GM19452 (cell line): ENCODE measurements around the gene UBR2.
"Not testable (repeated sequence)": the region's sequence is repeated elsewhere in the genome, so short reads cannot be mapped to it uniquely, and the experiment has no call there.

ENCODE experiments used
- ATAC-seq: cut with Tn5 transposase; IDR thresholded peaks from one replicate; pipeline ENCODE4 v1.9.1; 2021; ENCODE audit not compliant: unreplicated experiment

UBR2 gene

DNA sequence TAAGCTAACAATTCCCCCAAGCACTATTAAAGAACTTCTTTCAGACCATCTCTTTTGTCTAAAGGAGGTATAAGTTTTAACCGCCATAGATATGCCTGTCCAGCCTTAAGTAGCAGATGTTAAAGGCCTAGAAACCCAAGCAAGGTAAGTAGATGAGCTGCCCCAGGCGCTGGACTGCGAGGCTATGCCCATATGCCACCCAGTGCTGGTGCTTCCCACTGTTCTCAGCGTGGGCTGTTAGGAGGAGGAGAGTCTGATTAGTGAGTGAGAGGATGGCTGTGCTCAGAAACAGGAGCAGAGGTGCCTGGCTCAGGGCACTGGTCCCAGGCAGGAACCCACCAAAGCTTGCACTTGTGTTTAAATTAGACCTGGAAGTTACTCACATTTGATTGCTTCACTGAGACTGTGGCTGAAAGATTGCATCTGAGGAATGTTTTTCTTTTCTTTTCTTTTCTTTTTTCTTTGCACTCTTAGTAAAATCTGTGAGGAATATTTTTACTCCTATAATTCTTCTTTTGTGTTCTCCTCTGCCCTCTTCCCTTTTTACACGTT is 126.4 kb downstream of the UBR2 start:
- no peak for ATAC-seq

DNA sequence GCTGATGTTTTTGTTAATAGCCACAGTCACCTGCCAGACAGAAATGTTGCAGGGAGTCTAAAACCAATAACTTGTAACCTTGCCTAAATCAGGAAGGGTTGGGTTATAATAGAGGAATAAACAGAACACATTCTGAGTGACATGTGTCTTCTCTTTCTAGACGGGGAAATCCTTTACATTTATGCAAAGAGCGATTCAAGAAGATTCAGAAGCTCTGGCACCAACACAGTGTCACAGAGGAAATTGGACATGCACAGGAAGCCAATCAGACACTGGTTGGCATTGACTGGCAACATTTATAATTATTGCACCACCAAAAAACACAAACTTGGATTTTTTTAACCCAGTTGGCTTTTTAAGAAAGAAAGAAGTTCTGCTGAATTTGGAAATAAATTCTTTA is 127.0 kb downstream of the UBR2 start:
- no peak for ATAC-seq

DNA sequence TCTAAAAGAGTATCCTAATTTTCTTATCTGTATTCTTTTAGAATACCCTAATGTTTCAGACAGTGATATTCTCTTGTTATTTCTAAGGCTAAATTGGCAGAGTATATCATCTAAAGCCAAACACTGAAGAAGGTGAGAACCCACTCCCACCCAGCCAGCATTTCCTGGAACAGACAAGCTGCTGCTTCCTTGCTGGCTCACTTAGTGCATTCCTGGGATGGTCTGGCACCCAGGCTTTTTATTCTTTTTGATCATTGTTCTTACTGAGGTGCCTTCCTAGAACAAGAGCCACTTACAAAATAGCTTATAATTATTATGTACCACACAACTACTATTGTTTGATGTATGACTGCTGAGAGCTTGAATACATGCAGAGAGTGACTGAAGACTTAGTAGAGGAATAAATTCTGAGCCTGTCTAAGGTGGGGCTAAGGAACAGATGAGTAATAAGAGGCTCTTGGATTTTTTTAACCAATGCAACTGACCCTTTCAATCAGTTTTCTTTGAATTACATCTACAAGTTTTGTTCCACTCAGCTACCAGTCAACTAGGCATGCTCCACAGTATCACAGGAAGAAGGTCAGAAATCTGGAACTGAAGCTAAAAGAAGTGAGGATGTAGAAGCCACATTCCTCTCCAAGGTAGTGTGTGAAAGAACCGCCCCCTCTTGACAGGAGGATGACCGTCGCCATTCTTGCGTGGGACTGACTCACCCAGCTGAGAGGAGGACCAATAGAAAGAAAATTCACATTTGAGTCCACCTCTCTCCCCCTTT is 128.5 kb downstream of the UBR2 start:
- ATAC-seq = no peak

DNA sequence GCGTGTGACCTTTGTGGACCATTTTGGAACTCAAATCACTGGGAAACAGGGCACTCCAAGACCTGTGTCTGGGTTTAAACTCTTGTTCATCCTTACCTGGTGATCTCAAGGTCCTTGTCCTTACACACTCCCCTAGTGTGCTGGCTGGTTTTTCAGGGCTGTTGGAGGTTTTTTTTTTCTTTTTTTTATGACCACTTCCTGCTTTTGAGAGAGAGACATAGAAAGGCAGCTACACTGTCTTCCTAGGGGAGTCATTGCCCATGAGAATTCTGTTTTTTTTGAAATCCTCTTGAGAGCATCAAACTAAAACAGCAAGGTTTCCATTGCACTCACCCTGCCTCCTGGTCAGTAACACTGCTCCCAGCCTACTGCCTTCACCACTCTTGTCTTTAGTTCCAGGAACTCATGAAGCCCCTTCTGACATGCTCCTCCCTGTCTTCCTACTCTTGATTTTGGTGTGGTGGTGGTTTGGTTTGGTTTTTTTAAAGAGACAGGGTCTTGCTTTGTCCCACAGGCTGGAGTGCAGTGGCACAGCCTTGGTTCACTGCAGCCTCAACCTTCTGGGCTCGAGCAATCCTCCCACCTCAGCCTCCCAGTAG is 130.0 kb downstream of the UBR2 start:
- no peak for ATAC-seq

DNA sequence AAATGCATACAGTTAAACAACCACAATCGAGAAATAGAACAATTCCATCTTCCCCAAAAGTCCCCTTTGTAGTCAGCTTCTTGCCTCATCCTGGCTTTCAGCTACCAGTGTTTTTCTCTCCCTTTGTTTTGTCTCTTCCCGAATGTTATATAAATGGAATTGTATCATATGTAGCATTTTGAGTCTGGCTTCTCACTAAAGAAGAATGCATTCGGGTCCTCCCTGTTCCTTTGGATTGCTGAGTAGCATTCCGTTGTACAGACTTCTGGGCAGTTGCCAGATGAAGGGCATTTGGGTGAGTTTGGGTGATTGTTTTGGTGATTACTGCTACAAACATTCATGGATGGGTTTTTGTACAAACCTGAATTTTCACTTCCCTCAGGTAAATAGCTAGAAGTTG is 130.8 kb downstream of the UBR2 start:
- no peak for ATAC-seq

DNA sequence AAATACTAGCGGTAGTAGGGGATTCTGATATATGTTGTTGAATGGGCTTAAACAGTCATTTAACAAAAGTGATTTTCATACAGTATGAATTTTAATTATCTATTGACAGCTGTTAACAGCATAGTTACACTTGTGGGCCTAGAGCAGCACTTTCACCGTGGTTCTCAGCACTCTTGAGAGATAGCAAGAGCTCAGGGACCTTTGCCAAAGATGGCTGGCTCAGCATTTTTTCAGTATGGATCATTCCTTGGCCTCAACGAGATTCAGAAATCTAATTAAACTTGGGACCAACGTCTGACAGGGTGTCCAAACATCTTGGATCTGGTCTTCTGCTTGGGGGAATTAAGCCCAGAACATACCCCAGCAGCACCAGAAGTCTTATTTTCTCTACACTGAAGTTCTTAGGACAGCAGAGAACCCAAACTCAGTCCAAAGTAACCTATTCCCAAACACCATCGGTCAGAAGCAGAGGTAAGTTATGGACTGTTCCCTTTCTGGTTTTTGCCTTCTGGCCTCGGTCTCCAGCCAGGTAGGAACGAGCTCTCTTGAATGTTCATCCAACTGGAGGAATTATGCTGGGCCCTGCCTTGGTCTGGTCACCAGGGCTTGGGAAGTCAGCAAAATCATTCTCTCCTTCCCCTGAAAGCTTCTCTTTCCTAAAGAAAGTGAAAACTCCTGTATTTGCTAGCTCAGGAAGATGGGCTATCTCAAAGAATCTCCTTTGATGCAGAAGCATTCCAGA is 132.9 kb downstream of the UBR2 start:
- ATAC-seq = no peak

DNA sequence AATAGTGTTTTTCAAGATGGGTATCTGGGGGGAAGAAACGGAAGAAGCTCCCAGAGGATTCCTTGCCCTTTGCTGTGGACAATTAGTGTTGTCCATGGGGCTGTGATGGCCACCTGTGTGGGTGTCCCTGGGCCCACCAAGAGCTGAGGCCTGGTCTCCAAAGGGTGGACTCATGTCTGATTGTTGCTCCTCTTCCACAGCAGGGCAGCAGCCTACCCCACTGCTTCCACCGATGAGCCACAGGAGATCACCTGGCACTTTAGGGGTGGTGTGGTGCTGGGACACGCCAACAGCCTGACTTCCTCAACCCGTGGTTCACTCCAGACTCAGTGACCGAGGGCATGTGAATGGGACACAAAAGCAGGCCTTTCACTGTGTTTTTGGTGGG is 133.4 kb downstream of the UBR2 start:
- no peak for ATAC-seq

DNA sequence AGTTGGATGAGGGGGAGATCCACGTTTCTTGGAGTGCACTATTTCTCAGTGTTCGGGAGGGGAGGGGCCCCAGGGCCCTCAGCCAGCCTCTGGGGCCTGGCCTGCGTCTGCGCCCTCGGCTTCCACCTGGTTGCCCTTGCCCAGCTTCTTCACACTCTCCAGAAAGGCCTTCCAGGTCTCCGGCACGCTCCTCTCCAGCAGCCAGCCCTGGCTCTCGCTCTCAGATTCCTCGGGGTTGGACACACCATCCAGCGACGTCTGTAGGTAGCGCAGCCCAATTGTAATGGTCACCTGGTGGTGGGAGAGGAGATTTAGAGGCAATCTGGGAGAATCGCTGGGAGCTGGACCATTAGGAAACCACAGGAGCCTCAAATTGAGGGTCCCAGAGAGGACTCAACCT is 134.4 kb downstream of the UBR2 start:
- no peak for ATAC-seq

DNA sequence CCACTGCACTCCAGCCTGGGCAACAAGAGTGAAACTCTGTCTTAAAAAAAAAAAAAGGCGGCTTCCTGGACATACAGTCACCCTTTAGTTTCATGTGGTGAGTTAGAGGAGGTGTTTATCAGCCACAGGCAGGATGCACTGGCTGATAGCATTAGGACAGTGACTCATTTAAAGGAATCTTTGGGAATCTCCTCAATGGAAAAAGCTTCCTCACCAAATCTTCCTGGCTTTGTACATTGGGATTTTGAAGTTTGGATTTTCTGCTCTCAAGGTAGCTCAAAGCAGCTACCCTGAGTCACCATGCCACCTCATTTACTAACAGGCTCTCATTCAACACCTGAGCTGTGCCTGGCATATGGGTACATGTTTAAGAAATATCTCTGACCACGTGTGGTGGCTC is 138.4 kb downstream of the UBR2 start:
- no peak for ATAC-seq

DNA sequence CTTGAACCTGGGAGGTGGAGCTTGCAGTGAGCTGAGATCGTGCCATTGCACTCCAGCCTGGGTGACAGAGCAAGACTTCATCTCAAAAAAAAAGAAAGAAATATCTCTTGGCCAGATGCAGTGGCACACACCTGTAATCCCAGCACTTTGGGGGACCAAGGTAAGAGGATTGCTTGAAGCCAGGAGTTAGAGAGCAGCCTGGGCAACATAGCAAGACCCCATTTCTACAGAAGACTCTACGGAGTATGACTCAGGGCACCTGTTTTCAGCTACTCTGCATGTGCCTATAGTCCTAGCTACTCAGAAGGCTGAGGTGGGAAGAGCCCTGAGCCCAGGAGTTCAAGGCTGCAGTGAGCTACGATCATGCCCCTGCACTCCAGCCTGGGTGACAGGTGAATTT is 139.0 kb downstream of the UBR2 start:
- not testable (repeated sequence) for ATAC-seq

DNA sequence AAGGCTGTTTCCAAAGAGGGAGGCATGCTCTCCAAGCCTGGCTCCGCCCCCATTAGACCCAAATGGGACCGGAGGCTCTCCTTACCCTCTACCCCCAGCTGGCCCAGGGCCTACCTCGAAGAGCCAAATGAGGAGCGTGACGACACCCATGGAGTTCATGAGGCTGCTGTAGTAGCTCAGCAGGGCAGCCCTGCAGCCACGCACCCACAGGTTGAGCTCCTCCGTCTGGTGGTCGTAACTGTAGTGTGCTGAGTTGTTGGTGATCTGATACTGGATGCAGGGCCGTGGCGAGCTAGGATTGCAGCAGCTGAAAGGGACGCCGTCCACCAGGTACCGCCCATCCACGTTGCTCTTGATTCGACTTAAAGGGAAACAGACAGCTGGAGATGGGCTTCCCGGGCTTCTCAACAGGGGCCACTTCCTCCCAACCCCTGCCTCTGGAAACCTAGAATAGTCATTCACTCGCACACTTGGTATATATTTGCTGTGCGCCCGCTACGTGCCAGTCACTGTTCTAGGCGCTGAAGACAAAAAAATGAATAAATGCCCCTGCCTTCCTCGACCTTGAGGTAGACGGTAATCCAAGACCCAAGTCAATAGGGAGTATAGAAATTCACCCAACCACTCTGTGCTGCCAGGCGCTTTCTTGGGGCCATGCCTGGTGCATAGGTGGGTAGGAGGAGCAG is 140.6 kb downstream of the UBR2 start:
- ATAC-seq = no peak

DNA sequence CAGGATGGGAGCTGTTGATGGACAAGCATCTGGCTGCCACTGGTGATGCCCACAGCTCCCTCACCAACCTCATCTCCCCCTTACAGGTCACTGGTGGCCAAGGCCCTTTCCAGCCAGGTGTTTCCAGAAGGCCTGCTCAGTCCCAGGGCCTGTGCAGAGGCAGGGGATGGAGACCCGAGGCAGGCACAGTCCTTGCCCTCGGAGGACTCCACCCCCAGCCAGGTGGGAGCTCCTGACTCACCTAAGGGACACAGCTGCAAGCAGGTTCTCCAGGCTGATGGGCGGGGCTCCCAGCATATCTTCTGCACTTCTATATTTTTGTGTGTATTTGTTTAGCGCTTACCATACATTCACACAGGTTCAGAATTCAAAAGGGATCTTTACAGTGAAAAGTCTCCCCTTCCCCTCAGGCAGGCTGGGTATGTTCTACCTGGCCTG is 141.1 kb downstream of the UBR2 start:
- ATAC-seq = no peak

DNA sequence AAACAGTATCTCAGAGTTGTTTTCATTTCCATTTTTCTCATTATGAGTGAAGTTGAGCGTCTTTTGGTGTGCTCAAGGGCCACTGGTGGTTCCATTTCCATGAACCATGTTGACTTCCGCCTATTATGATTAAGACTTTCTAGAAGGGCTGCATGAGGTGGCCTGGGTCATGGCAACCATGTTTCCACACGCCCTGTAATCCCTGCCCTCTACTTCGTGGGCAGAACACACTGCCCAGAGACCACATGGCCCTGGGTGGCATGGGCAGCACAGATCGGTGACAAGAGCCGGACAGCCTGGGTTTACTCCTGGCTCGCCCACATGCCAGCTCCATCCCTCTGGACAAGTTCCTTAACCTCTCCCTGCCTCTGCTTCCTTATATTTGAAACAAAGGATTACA is 143.8 kb downstream of the UBR2 start:
- no peak for ATAC-seq

DNA sequence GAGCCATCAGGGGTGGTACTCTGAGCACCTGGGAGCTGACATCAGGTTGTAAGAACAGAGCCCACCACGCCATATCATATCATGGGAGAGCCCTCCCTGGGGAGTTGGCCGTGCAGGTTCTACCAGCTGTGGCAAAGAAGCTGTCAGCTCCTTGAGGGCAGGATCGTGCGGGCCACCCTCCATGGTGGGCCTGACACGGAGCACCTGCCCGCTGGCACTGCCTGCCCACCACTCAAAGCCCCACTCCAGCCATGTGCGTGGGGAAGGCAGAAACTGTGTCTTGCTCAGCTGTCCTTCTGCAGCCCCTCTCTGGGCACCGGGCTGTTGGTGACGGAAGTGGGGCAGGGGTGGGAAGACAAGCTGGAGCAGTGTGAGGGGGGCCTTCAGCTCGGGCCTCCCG is 144.3 kb downstream of the UBR2 start:
- no peak for ATAC-seq

DNA sequence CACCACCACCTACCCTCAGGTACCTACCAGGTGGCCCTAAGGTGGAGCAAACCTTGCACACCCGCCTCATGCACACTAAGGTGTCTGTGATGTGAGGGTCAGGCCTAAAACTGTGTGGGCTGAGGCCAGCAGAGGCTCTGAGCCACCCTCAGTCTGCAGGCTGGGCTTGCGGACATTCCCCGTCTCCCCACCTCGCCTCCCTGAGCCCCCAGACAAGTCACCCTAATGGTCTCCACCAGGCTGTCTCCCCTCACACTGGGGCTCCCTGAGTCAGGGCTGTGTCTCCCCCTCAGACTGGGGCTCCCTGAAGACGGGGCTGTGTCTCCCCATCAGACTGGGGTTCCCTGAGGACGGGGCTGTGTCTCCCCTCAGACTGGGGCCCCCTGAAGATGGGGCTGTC is 146.0 kb downstream of the UBR2 start:
- no peak for ATAC-seq

DNA sequence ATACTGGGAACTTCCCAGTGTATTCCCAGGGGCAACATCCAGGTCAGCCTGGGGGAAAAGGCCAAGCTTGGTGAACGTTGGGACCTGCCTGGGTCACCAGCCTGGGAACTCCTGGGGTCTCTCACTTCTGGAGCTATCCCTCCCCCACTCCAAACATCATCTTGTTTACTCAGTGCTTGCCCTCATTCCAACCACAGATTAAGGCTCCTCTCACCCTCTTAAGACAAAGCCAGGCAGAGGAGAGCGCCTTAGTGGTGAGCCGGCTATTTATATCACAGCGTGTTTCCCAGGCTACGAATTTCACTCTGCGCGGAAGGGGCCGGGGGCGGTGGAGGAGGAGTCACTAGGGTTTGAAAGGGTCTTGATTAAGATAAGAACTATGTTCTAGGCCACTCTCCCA is 146.5 kb downstream of the UBR2 start:
- ATAC-seq = no peak

DNA sequence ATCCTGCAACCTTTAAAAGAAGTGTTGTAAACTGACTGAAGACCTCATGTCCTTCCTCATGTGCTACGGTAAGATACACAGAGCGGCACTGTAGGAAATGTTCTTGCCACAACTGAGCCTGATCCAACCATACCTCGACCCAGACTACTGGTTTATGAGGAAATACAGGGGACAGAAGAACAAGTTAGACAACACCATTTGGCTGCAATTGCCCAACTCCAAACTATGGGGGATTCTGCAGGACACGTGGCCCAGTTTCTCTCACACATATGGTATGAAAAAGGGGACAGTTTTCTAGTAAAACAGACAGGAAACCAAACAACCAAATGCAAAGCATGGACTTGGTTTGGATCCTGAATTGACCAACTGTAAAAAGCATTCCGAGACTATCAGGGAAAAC is 148.1 kb downstream of the UBR2 start:
- ATAC-seq = no peak

DNA sequence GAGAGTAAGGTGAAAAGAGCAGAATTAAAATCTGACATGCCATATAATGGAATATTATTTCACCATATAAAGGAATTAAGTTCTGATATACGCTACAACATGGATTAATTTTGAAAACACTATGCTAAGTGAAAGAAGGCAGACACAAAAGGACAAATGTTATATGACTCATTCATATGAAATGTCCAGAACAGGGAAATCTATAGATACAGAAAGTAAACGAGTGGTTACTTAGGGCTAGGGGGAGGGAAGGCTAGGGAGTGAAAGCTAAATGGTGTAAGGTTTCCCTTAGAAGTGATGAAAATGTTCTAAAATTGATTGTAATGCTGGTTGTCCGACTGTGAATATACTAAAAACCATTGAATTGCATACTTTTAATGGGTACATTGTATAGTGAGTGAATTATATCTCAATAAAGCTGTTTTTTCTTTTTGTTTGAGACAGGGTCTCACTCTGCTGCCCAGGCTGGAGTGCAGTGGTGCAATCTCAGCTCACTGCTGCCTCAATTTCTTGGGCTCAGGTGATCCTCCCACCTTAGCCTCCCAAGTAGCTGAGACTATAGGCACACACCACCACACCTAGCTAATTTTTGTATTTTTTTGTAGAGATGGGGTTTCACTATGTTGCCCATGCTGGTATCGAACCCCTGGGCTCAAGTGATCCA is 150.4 kb downstream of the UBR2 start:
- no peak for ATAC-seq

DNA sequence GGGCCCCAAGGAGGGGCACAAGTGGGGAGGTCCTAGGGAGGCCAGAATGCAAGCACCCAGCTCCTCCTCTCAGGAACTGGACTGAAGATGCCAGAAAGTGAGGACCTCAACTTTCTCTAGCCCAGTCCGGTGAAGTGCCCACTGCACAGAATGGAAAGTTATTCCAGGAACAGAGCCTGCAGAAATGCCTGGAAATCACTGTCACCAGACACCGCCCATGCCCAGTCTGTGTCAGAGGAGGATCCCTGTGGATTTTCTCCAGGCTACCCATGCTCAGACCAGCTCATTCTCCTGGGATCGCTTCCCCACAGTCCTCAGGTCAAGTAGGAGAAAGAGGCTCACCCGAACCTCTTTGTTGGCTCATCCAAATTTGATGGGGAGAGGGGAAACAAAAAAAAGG is 152.0 kb downstream of the UBR2 start:
- ATAC-seq = no peak

DNA sequence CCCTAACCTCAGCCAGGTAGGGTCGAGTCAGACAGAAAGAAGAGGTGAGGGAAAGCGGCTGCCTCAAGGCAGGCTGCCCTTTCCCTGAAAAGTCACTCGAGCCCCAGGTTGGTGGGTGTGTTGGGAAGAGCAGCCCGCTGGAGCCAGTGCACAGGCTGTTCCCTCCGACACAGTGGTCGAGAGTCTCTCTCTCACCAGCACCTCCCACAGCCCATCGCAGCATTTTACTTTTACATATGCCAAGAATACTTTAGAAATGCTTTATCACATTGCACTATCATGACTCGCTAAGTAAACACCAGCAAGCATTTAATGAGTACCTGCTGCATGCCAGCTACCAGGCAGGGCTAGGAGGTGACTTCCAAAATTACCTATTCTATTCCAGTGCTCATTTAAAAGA is 156.9 kb downstream of the UBR2 start:
- no peak for ATAC-seq

DNA sequence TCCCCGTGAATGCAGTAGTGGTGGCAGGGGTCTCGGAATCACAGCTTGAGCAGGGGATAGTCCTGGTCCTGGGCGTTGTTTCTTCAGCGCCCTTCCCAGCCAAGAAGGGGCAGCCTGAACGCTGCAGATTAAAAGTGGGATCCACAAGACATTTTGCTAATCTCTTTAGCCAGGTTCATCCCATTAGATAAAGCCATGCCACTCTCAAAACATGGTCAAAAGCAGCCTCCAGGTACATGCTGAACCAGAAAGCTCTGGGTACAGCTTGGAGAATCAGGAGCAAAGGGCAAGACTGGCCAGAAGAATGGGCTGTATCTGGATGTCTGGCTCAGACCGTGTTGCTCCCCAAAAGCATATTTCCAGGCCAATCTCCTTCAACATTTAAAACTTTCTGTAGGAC is 158.7 kb downstream of the UBR2 start, which contains the start of gene PRPH2:
PRPH2 (minus strand) TSS at position 101 of the 400 bp plus-strand sequence. CDS start 263 bp downstream, outside the sequence.
- ATAC-seq = no peak
